HepG2 (cell line): ENCODE results near the gene PPDPF. TPM values are rescaled to one million over a fixed set of nuclear protein-coding genes. Genes with fewer than 3 reads are reported as not detected.

Source experiments
- NCOA1 ChIP-seq: sonication (generic); formaldehyde crosslinking; IDR thresholded peaks from 2 replicates; pipeline ENCODE4 v1.9.0; 2021; ENCODE audit warnings: missing genetic modification reagents
- NR2F2 ChIP-seq: IDR thresholded peaks from 2 replicates; pipeline ENCODE4 v1.6.1; 2012; ENCODE audit warnings: low read depth, inconsistent platforms, borderline replicate concordance
- PCBP1 ChIP-seq: fragments of 200-400 bp; formaldehyde crosslinking; IDR thresholded peaks from 2 replicates; pipeline ENCODE4 v1.6.1; 2017; ENCODE audit warnings: mild to moderate bottlenecking, low read depth, low read length, borderline replicate concordance
- RARG ChIP-seq: sonication (generic); formaldehyde crosslinking; IDR thresholded peaks from 2 replicates; pipeline ENCODE4 v1.4.0; 2020; ENCODE audit warnings: low read depth, mild to moderate bottlenecking, missing genetic modification reagents
- SRF ChIP-seq: IDR thresholded peaks from 2 replicates; pipeline ENCODE4 v1.6.1; 2011; ENCODE audit warnings: mild to moderate bottlenecking, low read depth, low read length, moderate library complexity
- SRY ChIP-seq: sonication (generic); formaldehyde crosslinking; IDR thresholded peaks from 2 replicates; pipeline ENCODE4 v1.8.0; 2022; ENCODE audit warnings: mild to moderate bottlenecking, missing genetic modification reagents
- ZNF296 ChIP-seq: sonication (generic); formaldehyde crosslinking; conservative IDR thresholded peaks from 2 replicates; pipeline ENCODE4 v1.5.0; 2020; ENCODE audit warnings: mild to moderate bottlenecking, missing genetic modification reagents
- ZNF563 ChIP-seq: sonication (generic); formaldehyde crosslinking; IDR thresholded peaks from 2 replicates; pipeline ENCODE4 v1.8.0; 2022; ENCODE audit warnings: mild to moderate bottlenecking, moderate library complexity, missing genetic modification reagents
- ZNF644 ChIP-seq: IDR thresholded peaks from 2 replicates; pipeline ENCODE4 v1.6.1; 2016; ENCODE audit warnings: low read depth
- ZNF749 ChIP-seq: sonication (generic); formaldehyde crosslinking; IDR thresholded peaks from 2 replicates; pipeline ENCODE4 v1.8.0; 2022; ENCODE audit warnings: mild to moderate bottlenecking, missing genetic modification reagents, moderate library complexity, borderline replicate concordance
- polyA plus RNA-seq, 8 experiments: library from polyadenylated mRNA; depleted of rRNA in 3 of 8; stranded (reverse) in 7 of 8; unstranded in 1 of 8; fragments of >200 nt; fragmentation: Illumina TruSeq in 4 of 8; extraction: Trizol in 4 of 8; gene quantifications; 2 replicates each; pipeline versions ENCODE4 v1.2.1 to v1.2.3, GENCODE V29; 2011 to 2016; ENCODE audit warnings: low read depth in 4 of 8, missing spikeins in 1 of 8, mixed read lengths in 1 of 8; ENCODE audit not compliant: insufficient read depth in 1 of 8
- total RNA-seq, 5 experiments: library from RNA; depleted of rRNA; stranded (reverse); fragments of >200 nt; fragmentation: Illumina TruSeq; extraction: Trizol; gene quantifications; 2 replicates each; pipeline ENCODE4 v1.2.3, GENCODE V29; 2016; ENCODE audit warnings: low read depth in 1 of 5
- TF ChIP-seq, protein P1 (sequence below): sonication (generic); formaldehyde crosslinking; IDR thresholded peaks from 2 replicates; pipeline ENCODE4 v1.4.0; 2020; ENCODE audit warnings: missing genetic modification reagents, borderline replicate concordance

The PPDPF gene
- total and polyA plus RNA-seq, 2 of the 13 experiments (the other 11 are each of a cell fraction or from before 2014, with no cell fraction given): 1.8 to 7.0 TPM

DNA sequence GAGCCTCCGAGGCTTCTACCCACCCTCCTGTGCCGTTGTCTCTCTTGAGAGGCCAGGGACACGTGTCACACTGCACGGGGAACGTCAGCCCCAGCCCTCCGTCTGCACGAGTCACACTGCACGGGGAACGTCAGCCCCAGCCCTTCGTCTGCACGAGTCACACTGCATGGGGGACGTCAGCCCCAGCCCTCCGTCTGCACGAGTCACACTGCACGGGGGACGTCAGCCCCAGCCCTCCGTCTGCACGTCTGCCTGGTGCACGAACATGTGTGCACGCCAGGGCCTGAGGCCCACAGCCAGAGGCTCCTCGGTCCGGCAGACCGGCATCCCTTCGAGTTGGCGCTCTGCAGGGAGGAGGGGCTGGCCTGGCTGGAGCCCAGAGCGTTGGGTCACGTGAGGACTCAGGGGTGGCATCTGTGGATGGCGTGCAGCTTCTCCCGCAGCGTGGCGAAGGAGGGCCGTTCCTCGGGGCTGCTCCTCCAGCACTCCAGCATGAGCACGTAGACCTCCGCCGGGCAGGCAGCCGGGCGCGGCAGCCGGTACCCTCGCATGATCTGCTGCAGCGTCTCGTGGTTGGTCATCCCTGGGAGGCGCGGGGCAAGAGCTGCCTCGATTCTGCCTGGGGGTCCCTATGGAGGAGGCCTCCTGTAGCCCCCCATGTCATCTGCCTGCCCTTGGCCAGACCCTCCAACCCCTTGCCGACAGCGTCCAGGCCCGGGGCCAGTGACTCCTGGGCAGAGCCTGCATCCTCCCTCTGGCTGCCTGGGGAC lies 20.0 kb downstream of the PPDPF start (continued):
- TF ChIP-seq NCOA1 (CRISPR knock-in tag): no peak
- TF ChIP-seq ZNF563: peak; percentile 10; the same call in 1 of the 2 replicates
- TF ChIP-seq ZNF644 (CRISPR knock-in tag): no peak
- TF ChIP-seq SRY (CRISPR knock-in tag): peak; percentile 28; the same call in 1 of the 2 replicates
- TF ChIP-seq RARG: no peak
- TF ChIP-seq ZNF749 (CRISPR knock-in tag): no peak
- TF ChIP-seq SRF: no peak
- no peak for TF ChIP-seq ZNF296 (CRISPR knock-in tag)
- TF ChIP-seq PCBP1: no peak
- TF ChIP-seq, protein P1, sequence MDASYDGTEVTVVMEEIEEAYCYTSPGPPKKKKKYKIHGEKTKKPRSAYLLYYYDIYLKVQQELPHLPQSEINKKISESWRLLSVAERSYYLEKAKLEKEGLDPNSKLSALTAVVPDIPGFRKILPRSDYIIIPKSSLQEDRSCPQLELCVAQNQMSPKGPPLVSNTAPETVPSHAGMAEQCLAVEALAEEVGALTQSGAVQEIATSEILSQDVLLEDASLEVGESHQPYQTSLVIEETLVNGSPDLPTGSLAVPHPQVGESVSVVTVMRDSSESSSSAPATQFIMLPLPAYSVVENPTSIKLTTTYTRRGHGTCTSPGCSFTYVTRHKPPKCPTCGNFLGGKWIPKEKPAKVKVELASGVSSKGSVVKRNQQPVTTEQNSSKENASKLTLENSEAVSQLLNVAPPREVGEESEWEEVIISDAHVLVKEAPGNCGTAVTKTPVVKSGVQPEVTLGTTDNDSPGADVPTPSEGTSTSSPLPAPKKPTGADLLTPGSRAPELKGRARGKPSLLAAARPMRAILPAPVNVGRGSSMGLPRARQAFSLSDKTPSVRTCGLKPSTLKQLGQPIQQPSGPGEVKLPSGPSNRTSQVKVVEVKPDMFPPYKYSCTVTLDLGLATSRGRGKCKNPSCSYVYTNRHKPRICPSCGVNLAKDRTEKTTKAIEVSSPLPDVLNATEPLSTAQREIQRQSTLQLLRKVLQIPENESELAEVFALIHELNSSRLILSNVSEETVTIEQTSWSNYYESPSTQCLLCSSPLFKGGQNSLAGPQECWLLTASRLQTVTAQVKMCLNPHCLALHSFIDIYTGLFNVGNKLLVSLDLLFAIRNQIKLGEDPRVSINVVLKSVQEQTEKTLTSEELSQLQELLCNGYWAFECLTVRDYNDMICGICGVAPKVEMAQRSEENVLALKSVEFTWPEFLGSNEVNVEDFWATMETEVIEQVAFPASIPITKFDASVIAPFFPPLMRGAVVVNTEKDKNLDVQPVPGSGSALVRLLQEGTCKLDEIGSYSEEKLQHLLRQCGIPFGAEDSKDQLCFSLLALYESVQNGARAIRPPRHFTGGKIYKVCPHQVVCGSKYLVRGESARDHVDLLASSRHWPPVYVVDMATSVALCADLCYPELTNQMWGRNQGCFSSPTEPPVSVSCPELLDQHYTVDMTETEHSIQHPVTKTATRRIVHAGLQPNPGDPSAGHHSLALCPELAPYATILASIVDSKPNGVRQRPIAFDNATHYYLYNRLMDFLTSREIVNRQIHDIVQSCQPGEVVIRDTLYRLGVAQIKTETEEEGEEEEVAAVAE (CRISPR knock-in tag): no peak
- TF ChIP-seq NR2F2: no peak
